ENCODE data around the gene AEBP2. TPM values are rescaled to one million over a fixed set of nuclear protein-coding genes. Genes with fewer than 3 reads are reported as not detected.

The AEBP2 gene
- total and polyA plus RNA-seq, 7 donors: 7.8 to 52.8 (median 28.4) TPM

DNA sequence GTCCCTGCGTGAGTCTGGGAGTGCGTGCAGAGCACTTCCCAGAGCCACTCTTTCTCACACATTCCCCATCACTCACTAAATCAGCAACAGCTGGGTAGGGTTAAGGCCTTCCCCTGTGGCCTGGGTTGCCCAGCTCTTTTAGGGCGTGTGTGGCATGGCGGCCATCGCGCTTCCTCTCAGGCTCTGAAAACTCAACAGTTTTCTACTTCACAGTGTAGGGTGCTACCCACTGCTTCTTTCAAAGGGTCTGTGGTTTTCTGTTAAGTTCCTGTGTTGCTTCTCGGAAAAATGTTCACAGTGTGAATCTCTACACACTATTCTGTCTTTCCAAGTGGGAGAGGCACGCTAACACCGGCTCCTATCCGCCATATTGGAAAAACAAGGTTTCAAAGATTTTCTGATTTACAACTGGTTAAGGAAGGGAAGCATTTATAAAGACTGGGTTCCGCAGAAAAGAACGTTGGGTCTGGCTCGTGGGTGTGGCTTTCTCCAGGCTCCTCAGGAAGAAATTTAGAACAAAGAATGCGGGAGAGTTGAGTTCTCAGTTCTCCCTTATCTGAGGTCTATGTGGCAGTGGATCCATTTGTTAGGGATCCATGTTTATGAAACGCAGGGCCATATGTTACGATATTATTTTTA, 34.9 kb upstream of the AEBP2 start:
- Histone ChIP-seq H3K27ac (no peak overlapping the region), H3K36me3 (no peaks in the 10 kb centered on the region), H3K4me1 (peaks cover 0 to 3% (median under 1%) of the 10 kb centered on the region in 4 donors), H3K9me3 (no peaks in the 10 kb centered on the region), H3K27me3 (no peaks in the 10 kb centered on the region), H3K4me3 (no peak overlapping the region)
- intact Hi-C loops (cut with DNase I): no loop called here
- WGBS, 2 donors: 85 to 92% methylated on average over 16 of the region's 16 CpGs
- TF ChIP-seq EP300 (IDR thresholded peaks at IDR 0.05) (no peak), POLR2A (IDR thresholded peaks at IDR 0.05) (no peak), POLR2AphosphoS5 (IDR thresholded peaks at IDR 0.05) (no peak)
- TF ChIP-seq, protein P1, sequence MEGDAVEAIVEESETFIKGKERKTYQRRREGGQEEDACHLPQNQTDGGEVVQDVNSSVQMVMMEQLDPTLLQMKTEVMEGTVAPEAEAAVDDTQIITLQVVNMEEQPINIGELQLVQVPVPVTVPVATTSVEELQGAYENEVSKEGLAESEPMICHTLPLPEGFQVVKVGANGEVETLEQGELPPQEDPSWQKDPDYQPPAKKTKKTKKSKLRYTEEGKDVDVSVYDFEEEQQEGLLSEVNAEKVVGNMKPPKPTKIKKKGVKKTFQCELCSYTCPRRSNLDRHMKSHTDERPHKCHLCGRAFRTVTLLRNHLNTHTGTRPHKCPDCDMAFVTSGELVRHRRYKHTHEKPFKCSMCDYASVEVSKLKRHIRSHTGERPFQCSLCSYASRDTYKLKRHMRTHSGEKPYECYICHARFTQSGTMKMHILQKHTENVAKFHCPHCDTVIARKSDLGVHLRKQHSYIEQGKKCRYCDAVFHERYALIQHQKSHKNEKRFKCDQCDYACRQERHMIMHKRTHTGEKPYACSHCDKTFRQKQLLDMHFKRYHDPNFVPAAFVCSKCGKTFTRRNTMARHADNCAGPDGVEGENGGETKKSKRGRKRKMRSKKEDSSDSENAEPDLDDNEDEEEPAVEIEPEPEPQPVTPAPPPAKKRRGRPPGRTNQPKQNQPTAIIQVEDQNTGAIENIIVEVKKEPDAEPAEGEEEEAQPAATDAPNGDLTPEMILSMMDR (IDR thresholded peaks at IDR 0.05): no peak
- DNase-seq: no peak

DNA sequence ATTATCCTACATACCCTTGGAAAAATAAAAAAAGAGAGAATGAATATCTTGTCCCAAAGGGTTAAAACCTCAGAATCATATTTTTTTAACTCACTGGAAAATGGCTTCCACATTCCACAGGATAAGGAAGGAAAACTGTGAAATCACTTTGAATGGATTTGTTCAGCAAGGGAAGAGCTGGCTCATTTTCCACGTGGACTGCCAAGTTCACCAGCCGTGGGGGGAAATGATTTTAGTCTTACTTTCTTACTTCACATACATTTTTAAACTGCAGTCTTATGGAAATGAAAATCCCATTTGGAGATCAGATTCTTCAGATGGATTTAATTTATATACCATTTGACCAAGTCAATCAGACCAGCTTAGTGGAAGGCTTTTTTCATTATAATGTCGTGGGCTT, 29.9 kb upstream of the AEBP2 start:
- Histone ChIP-seq H3K4me1 (peaks cover 0 to 19% (median 18%) of the 10 kb centered on the region in 4 donors), H3K4me3 (no peak overlapping the region), H3K27me3 (no peaks in the 10 kb centered on the region), H3K9me3 (no peaks in the 10 kb centered on the region), H3K36me3 (no peaks in the 10 kb centered on the region), H3K27ac (peak overlapping the region in 2 of 4 donors; percentile 7 to 40)
- DNase-seq: no peak
- TF ChIP-seq POLR2AphosphoS5 (IDR thresholded peaks at IDR 0.05) (no peak), POLR2A (IDR thresholded peaks at IDR 0.05) (no peak), EP300 (IDR thresholded peaks at IDR 0.05) (no peak)
- TF ChIP-seq, protein P1 (IDR thresholded peaks at IDR 0.05): no peak
- 45 to 47% methylated on average over 3 of the region's 3 CpGs for WGBS, 2 donors
- intact Hi-C loops (cut with DNase I): no loop called here

DNA sequence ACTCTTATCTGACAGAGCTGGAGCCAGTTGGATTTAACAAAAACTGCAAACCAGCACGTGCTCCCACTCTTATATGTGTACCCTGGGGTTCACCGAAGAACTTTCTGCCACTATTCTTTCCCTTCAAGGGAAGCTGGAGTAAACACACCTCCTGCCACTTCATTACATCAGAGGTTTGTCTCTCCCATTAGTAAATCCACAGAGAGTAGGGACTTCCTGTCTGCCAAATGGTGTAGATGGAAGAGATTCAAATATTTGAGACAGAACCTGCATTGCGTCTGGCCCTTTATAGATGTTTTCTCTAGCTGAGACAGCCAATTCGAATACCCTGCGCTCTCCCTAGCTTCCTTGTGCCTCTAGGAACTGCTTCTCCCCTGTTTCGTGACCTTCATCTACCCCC, 29.1 kb upstream of the AEBP2 start:
- Histone ChIP-seq H3K36me3 (no peaks in the 10 kb centered on the region), H3K27ac (peak overlapping the region in 3 of 4 donors; percentile 35 to 76 (median 40)), H3K9me3 (no peaks in the 10 kb centered on the region), H3K4me1 (peaks cover 0 to 19% (median 18%) of the 10 kb centered on the region in 4 donors), H3K27me3 (no peaks in the 10 kb centered on the region), H3K4me3 (no peak overlapping the region)
- no peak for DNase-seq
- TF ChIP-seq POLR2AphosphoS5 (IDR thresholded peaks at IDR 0.05) (no peak), POLR2A (IDR thresholded peaks at IDR 0.05) (no peak), EP300 (IDR thresholded peaks at IDR 0.05) (no peak)
- TF ChIP-seq, protein P1 (IDR thresholded peaks at IDR 0.05): no peak
- intact Hi-C loops (cut with DNase I): no loop called here
- 71 to 73% methylated on average over 6 of the region's 6 CpGs for WGBS, 2 donors

DNA sequence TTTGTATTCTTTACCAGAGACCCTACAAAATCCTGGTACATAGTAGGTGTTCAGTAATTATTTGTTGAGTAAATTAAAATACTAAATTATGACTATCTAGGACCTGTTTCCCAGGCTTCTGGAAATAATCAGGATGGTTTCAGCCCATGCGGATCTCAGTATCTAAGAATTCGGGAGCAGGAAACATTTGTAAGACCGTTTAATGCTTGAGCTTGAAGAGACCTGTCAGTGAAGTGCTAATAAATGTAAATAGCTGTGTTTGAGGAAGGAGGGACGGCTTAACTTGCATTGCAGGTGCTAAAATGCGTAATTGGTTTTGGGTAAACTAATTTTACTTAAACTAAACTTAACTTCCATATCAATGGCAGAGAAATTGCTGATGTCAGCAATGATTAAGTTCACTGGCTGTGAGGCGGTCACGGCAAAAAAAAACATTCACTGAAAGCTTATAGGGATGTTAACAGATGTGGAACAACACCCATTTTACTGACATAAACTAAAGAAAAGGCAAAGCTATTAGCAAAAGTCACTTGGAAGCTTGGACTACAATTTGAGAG, 28.6 kb upstream of the AEBP2 start:
- DNase-seq: no peak
- Histone ChIP-seq H3K27ac (peak overlapping the region in 3 of 4 donors; percentile 35 to 76 (median 40)), H3K9me3 (no peaks in the 10 kb centered on the region), H3K36me3 (no peaks in the 10 kb centered on the region), H3K4me1 (peaks cover 0 to 19% (median 18%) of the 10 kb centered on the region in 4 donors), H3K4me3 (no peak overlapping the region), H3K27me3 (no peaks in the 10 kb centered on the region)
- intact Hi-C loops (cut with DNase I): no loop called here
- no peak for TF ChIP-seq POLR2A (IDR thresholded peaks at IDR 0.05)
- TF ChIP-seq POLR2AphosphoS5 (IDR thresholded peaks at IDR 0.05): no peak
- TF ChIP-seq EP300 (IDR thresholded peaks at IDR 0.05): no peak
- TF ChIP-seq, protein P1 (IDR thresholded peaks at IDR 0.05): no peak
- WGBS, 2 donors: 35 to 57% methylated on average over 7 of the region's 7 CpGs
